ENCODE measurements around the gene BCAT1.
"Not testable (repeated sequence)": the region's sequence is repeated elsewhere in the genome, so short reads cannot be mapped to it uniquely, and the experiment has no call there.

BCAT1 gene

DNA sequence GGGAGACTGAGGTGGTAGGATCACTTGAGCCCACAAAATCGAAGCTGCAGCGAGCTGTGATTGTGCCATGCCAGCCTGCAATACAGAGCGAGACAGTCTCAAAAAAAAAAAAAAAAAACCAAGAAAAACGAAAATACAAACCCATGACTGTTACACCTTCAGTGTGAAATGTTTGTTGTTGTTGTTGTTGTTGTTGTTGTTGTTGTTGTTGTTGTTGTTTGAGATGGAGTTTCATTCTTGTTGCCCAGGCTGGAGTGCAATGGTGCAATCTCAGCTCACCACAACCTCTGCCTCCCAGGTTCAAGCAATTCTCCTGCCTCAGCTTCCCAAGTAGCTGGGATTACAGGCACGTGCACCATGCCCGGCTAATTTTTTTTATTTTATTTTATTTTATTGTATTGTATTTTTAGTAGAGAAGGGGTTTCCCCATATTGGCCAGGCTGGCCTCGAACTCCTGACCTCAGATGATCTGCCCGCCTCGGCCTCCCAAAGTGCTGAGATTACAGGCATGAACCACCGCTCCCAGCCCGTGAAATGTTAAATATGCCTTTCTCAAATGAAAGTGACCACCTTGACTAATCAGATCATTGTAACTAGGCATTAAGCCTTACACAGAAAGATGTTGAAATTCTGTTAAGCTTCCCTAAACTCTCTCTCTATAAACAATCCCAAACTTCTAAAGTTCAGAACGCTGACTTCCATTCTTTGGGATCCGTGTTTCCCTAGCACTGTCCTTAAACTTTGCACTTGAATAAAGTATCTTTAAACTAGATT, 20.2 kb downstream of the BCAT1 start:
- H3K4me1 ChIP-seq (ENCODE audit: control insufficient read depth, insufficient read depth, low read length); H3K27me3 ChIP-seq (ENCODE audit: control insufficient read depth, insufficient read depth, low read length); DNase-seq (ENCODE audit: low read depth, low spot score); H3K4me3 ChIP-seq (ENCODE audit: low read length); H3K36me3 ChIP-seq (ENCODE audit: control insufficient read depth, insufficient read depth, low read length); H3K27ac ChIP-seq (ENCODE audit: low read length); H3K9me3 ChIP-seq (ENCODE audit: control insufficient read depth, insufficient read depth, low read length): not testable (repeated sequence)
- WGBS (ENCODE audit: insufficient coverage, insufficient read length) = no CpG with 5 or more reads among the region's 13 CpGs

DNA sequence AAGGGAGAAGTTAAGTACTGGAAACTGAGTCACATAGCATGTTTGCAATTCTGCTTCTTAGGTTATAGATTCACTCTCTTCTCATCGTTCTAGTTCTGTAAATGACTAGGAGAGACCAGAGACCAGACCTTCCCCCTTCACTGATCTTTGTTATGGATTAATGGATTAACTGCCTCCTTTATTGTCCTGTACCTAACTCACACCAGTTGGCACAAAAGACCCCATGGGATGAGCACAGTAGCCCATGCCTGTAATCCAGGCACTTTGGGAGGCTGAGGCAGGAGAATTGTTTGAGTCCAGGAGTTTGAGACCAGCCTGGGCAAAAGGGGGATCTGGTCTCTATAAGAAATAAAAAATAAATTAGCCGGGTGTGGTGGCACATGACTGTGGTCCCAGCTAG, 20.8 kb downstream of the BCAT1 start:
- Histone ChIP-seq H3K4me3 (ENCODE audit: low read length) (no peak overlapping the region), H3K36me3 (ENCODE audit: control insufficient read depth, insufficient read depth, low read length) (no peaks in the 10 kb centered on the region), H3K27ac (ENCODE audit: low read length) (no peak overlapping the region), H3K9me3 (ENCODE audit: control insufficient read depth, insufficient read depth, low read length) (no peaks in the 10 kb centered on the region), H3K4me1 (ENCODE audit: control insufficient read depth, insufficient read depth, low read length) (peaks cover 6% of the 10 kb centered on the region; the same call in 1 of the 2 replicates), H3K27me3 (ENCODE audit: control insufficient read depth, insufficient read depth, low read length) (no peaks in the 10 kb centered on the region)
- DNase-seq (ENCODE audit: low read depth, low spot score) = no peak
- no CpG with 5 or more reads among the region's 2 CpGs for WGBS (ENCODE audit: insufficient coverage, insufficient read length)

DNA sequence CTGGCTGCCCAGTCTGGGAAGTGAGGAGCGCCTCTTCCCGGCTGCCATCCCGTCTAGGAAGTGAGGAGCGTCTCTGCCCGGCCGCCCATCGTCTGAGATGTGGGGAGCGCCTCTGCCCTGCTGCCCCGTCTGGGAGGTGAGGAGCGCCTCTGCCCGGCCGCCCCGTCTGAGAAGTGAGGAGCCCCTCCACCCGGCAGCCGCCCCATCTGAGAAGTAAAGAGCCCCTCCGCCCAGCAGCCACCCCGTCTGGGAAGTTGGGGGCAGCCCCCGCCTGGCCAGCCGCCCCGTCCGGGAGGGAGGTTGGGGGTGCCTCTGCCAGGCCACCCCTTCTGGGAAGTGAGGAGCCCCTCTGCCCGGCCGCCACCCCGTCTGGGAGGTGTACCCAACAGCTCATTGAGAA, 22.8 kb downstream of the BCAT1 start:
- not testable (repeated sequence) for H3K27me3 ChIP-seq (ENCODE audit: control insufficient read depth, insufficient read depth, low read length); H3K27ac ChIP-seq (ENCODE audit: low read length); H3K36me3 ChIP-seq (ENCODE audit: control insufficient read depth, insufficient read depth, low read length); H3K4me1 ChIP-seq (ENCODE audit: control insufficient read depth, insufficient read depth, low read length); H3K9me3 ChIP-seq (ENCODE audit: control insufficient read depth, insufficient read depth, low read length); DNase-seq (ENCODE audit: low read depth, low spot score); H3K4me3 ChIP-seq (ENCODE audit: low read length)
- no CpG with 5 or more reads among the region's 24 CpGs for WGBS (ENCODE audit: insufficient coverage, insufficient read length)

DNA sequence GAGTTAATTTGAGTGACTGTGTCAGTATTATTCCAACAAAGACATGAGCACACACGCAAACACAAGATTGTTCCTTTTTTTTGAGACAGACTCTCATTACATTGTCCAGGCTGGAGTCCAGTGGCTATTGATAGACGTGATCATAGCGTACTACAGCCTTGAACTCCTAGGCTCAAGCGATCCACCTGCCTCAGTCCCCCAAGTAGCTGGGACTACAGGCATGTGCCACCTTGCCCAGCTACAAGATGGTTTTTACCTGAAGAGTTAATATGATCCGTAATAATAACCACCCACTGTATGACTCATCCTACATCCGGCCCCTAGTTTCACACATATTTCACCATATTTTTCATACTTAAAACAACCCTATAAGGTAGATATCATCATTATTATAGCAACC, 26.8 kb downstream of the BCAT1 start:
- 100% methylated on average over 2 of the region's 6 CpGs for WGBS (ENCODE audit: insufficient coverage, insufficient read length)
- no peaks in the 10 kb centered on the region for H3K36me3 ChIP-seq (ENCODE audit: control insufficient read depth, insufficient read depth, low read length)
- no peak overlapping the region for H3K4me3 ChIP-seq (ENCODE audit: low read length)
- DNase-seq (ENCODE audit: low read depth, low spot score) = no peak
- H3K27me3 ChIP-seq (ENCODE audit: control insufficient read depth, insufficient read depth, low read length) = no peaks in the 10 kb centered on the region
- H3K4me1 ChIP-seq (ENCODE audit: control insufficient read depth, insufficient read depth, low read length) = no peaks in the 10 kb centered on the region
- H3K9me3 ChIP-seq (ENCODE audit: control insufficient read depth, insufficient read depth, low read length) = no peaks in the 10 kb centered on the region
- no peak overlapping the region for H3K27ac ChIP-seq (ENCODE audit: low read length)

DNA sequence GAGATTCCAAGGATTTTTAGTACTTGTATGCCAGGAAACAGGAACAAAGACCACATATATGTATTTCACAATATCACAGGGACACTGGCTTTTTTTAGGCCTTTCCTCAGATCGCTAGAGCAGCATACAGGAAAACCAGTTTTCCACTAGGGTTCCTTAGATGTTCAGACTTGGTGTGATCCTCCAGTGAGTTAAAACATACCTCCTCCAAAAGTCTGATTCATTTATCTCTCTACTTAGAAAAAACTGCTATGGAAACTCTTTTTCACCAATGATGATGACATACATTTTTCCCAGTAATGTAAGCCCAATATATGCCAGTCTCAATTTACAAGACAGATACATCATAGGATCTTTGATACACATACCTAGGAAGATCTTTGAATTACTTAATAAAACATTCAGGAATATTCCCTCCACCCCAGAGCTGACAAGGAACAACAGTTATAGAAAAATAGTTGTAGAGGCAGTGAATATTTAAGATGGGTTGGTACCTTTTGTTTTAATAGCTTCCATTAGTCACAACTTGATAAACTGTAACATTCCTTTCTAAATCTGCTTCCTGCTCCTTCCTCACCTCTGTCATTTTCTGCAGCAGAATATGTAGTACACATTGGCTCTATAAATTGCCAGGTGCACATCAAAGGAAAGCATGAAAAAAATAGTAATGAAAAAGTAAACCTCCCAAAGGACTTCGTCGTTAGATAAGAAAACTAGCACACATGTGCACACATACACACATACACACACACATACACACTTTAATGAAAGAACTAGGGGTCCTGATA, 27.5 kb downstream of the BCAT1 start:
- no peak for DNase-seq (ENCODE audit: low read depth, low spot score)
- Histone ChIP-seq H3K27ac (ENCODE audit: low read length) (no peak overlapping the region), H3K36me3 (ENCODE audit: control insufficient read depth, insufficient read depth, low read length) (no peaks in the 10 kb centered on the region), H3K27me3 (ENCODE audit: control insufficient read depth, insufficient read depth, low read length) (no peaks in the 10 kb centered on the region), H3K9me3 (ENCODE audit: control insufficient read depth, insufficient read depth, low read length) (no peaks in the 10 kb centered on the region), H3K4me1 (ENCODE audit: control insufficient read depth, insufficient read depth, low read length) (no peaks in the 10 kb centered on the region), H3K4me3 (ENCODE audit: low read length) (no peak overlapping the region)
- no CpG with 5 or more reads among the region's 3 CpGs for WGBS (ENCODE audit: insufficient coverage, insufficient read length)

DNA sequence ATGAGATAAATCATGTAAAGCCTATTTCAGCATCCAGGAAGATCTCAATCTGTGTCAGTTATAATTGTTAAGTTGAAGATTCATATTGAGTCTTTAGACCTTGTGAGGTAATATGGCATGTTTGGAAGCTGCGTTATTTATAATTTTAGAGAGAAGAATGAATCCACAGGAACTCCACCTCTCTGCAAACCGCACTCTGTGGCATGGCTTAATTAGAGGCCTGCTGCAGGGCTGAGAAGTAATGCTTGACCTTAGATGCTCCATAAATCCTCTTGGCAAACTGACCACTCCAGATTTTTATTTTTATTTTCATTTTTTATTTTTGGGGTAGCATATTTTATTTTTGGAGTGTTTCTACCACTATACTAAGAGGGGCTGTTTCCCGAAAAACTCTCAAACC, 28.8 kb downstream of the BCAT1 start:
- DNase-seq (ENCODE audit: low read depth, low spot score) = no peak
- no peaks in the 10 kb centered on the region for H3K36me3 ChIP-seq (ENCODE audit: control insufficient read depth, insufficient read depth, low read length)
- H3K4me1 ChIP-seq (ENCODE audit: control insufficient read depth, insufficient read depth, low read length) = no peaks in the 10 kb centered on the region
- no peak overlapping the region for H3K27ac ChIP-seq (ENCODE audit: low read length)
- H3K4me3 ChIP-seq (ENCODE audit: low read length) = no peak overlapping the region
- WGBS (ENCODE audit: insufficient coverage, insufficient read length) = no CpG with 5 or more reads among the region's 3 CpGs
- H3K9me3 ChIP-seq (ENCODE audit: control insufficient read depth, insufficient read depth, low read length) = no peaks in the 10 kb centered on the region
- no peaks in the 10 kb centered on the region for H3K27me3 ChIP-seq (ENCODE audit: control insufficient read depth, insufficient read depth, low read length)

DNA sequence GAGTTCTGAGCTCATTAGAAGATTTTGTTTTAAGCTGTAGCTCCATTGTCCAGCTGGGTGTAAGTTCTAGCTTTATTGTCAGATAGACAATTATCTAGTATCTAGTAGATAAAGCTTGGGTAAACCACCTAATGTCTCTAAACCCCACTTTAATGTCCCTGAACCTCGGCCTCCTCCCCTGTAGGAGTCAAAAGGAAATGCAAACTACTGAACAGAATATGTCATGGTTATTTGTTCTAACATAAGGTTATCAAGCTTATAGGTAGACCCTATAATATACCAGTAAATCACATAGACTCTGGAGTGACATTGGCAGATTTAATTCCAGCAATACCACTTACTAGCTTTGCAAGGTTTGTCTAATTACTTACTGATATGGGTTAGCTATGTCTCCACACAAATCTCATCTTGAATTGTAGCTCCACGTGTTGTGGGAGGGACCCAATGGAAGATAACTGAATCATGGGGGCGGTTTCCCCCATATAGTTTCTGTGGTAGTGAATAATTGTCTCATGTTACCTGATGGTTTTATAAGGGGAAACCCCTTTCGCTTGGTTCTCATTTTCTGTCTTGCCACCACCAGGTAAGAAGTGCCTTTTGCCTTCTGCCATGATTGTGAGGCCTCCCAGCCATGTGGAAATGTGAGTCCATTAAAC, 29.4 kb downstream of the BCAT1 start:
- no peaks in the 10 kb centered on the region for H3K4me1 ChIP-seq (ENCODE audit: control insufficient read depth, insufficient read depth, low read length)
- H3K36me3 ChIP-seq (ENCODE audit: control insufficient read depth, insufficient read depth, low read length) = no peaks in the 10 kb centered on the region
- no CpG with 5 or more reads among the region's 4 CpGs for WGBS (ENCODE audit: insufficient coverage, insufficient read length)
- no peak overlapping the region for H3K27ac ChIP-seq (ENCODE audit: low read length)
- DNase-seq (ENCODE audit: low read depth, low spot score) = no peak
- no peaks in the 10 kb centered on the region for H3K27me3 ChIP-seq (ENCODE audit: control insufficient read depth, insufficient read depth, low read length)
- H3K4me3 ChIP-seq (ENCODE audit: low read length) = no peak overlapping the region
- H3K9me3 ChIP-seq (ENCODE audit: control insufficient read depth, insufficient read depth, low read length) = no peaks in the 10 kb centered on the region

DNA sequence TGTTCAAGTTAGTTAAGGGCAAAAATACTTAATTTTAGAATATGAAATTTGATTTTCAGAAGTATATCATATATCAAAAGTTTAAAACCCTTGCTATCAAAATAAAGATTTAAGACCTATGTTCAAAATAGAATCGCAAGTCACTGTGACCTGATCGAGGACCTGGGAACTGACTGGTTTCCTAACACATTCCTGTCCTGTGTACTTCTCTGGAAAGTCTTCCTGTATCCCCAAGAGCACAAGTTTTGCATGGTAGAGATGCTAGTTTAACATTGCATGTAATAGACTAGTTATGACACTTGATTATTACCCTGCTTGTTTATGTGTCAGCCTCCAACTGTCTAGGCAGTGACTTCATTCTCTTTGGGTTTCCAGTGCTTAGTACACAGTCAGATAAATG, 30.3 kb downstream of the BCAT1 start:
- H3K4me3 ChIP-seq (ENCODE audit: low read length) = no peak overlapping the region
- H3K27me3 ChIP-seq (ENCODE audit: control insufficient read depth, insufficient read depth, low read length) = no peaks in the 10 kb centered on the region
- DNase-seq (ENCODE audit: low read depth, low spot score) = no peak
- H3K9me3 ChIP-seq (ENCODE audit: control insufficient read depth, insufficient read depth, low read length) = no peaks in the 10 kb centered on the region
- no peak overlapping the region for H3K27ac ChIP-seq (ENCODE audit: low read length)
- no CpG with 5 or more reads among the region's 2 CpGs for WGBS (ENCODE audit: insufficient coverage, insufficient read length)
- no peaks in the 10 kb centered on the region for H3K36me3 ChIP-seq (ENCODE audit: control insufficient read depth, insufficient read depth, low read length)
- H3K4me1 ChIP-seq (ENCODE audit: control insufficient read depth, insufficient read depth, low read length) = no peaks in the 10 kb centered on the region

DNA sequence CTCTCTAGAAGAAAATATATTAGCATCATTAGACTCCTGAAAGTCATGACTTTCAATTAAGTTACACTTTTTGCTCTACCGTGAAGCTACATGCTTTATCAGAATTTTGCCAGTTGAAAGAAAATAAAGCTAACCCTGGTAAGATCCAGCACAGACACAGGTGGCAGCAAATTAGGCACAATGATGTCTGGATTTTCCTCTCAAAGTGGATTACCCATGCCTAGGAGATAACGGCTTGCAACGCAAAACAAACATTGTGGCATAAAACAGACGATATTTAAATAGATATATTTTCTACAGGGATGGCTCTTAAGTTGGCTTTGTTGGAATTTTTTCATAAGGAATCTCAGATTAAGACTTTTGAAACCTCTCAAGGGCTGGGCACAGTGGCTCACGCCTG, 33.4 kb downstream of the BCAT1 start:
- no peak overlapping the region for H3K27ac ChIP-seq (ENCODE audit: low read length)
- no peaks in the 10 kb centered on the region for H3K36me3 ChIP-seq (ENCODE audit: control insufficient read depth, insufficient read depth, low read length)
- DNase-seq (ENCODE audit: low read depth, low spot score) = no peak
- H3K9me3 ChIP-seq (ENCODE audit: control insufficient read depth, insufficient read depth, low read length) = no peaks in the 10 kb centered on the region
- no peak overlapping the region for H3K4me3 ChIP-seq (ENCODE audit: low read length)
- no peaks in the 10 kb centered on the region for H3K4me1 ChIP-seq (ENCODE audit: control insufficient read depth, insufficient read depth, low read length)
- H3K27me3 ChIP-seq (ENCODE audit: control insufficient read depth, insufficient read depth, low read length) = no peaks in the 10 kb centered on the region
- no CpG with 5 or more reads among the region's 5 CpGs for WGBS (ENCODE audit: insufficient coverage, insufficient read length)

DNA sequence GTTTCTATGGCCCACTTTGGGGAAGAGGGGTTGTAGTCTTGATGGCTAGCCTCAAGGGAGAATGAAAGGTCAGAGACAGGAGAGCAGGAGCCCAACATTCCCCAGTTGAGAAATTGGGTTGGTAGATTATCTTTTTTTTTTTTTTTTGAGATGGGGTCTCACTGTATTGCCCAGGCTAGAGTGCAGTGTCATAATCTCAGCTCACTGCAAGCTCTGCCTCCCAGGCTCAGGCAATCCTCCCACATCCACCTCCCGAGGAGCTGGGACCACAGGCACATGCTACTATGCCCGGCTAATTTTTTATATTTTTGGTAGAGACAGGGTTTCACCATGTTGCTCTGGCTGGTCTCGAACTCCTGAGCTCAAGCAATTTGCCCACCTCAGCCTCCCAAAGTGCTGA, 34.9 kb downstream of the BCAT1 start:
- H3K36me3 ChIP-seq (ENCODE audit: control insufficient read depth, insufficient read depth, low read length) = no peaks in the 10 kb centered on the region
- no CpG with 5 or more reads among the region's 3 CpGs for WGBS (ENCODE audit: insufficient coverage, insufficient read length)
- H3K27me3 ChIP-seq (ENCODE audit: control insufficient read depth, insufficient read depth, low read length) = no peaks in the 10 kb centered on the region
- no peaks in the 10 kb centered on the region for H3K9me3 ChIP-seq (ENCODE audit: control insufficient read depth, insufficient read depth, low read length)
- no peak overlapping the region for H3K4me3 ChIP-seq (ENCODE audit: low read length)
- H3K4me1 ChIP-seq (ENCODE audit: control insufficient read depth, insufficient read depth, low read length) = no peaks in the 10 kb centered on the region
- DNase-seq (ENCODE audit: low read depth, low spot score) = no peak
- H3K27ac ChIP-seq (ENCODE audit: low read length) = no peak overlapping the region

Data from iPS DF 6.9 (cell line).